Uterus (tissue), 2 donors: ENCODE data around the gene LAMA5.

ENCODE experiments used
- CTCF ChIP-seq, 4 experiments: fragments of 200-600 bp in 2 of 4; fragments of 450-650 bp in 2 of 4; sonication (generic) in 2 of 4; IDR thresholded peaks; one replicate each; pipeline ENCODE4 v1.5.1; 2016 to 2019; ENCODE audit warnings: antibody characterized with exemption in 4 of 4, mild to moderate bottlenecking in 2 of 4, moderate library complexity in 1 of 4
- POLR2A ChIP-seq, 2 donors: fragments of 450-650 bp; IDR thresholded peaks; one replicate each; pipeline ENCODE4 v1.6.1; 2016; ENCODE audit warnings: antibody characterized with exemption in 2 of 2, mild to moderate bottlenecking in 1 of 2, moderate library complexity in 1 of 2

DNA sequence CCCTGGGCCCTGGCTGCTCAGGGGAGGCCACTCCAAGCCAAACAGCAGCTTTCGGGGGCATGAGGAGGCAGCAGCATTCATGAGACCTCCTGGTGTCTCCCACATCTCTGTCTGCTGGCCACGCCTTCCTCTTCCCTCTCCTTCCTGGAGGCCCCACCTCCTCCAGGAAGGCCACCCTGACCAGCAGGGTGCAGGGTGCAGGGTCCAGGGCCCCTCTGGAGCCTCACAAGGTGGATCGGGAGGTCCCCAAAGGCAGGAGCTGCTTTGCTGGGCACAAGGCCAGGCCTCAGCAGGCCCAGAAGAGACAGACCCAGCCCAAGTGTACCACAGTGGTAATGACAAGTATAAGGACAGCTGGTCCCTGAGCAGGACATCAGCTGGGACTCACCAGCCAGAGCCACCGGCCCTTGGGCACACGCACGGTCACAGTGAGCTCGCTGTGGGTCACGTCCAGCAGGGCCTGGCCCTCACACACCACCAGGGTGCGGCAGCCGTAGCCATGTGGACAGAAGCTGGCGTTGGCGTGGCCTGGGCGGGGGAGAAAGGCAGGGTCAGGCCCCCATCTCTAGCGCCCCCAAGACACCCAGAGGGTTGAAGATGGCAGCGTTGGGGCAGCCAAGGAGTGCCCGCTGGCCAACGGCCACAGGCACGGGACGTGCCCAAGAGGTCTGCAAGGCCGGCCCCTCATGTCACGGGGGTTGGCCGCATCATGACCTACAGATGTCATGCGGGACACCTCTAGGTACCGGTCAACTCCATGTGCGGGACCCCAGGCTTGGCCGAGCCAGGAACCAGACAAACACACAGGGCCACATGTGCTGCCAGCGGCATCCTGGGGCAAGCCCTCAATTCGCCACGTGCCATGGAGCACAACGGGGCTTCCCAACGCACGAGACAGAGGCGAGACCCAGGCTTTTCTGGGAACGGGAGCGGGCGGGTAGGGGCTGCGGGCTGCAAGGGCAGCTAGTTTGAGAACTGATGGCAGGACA is 37.4 kb downstream of the LAMA5 start:
- no peak for TF ChIP-seq POLR2A (IDR thresholded peaks at IDR 0.05)
- TF ChIP-seq CTCF (IDR thresholded peaks at IDR 0.05) = no peak
